ENCODE results near the gene THSD7A. TPM values are rescaled to one million over a fixed set of nuclear protein-coding genes. Genes with fewer than 3 reads are reported as not detected.

Gene THSD7A
- total RNA-seq, 1 experiment from 2014 or later: not detected

DNA sequence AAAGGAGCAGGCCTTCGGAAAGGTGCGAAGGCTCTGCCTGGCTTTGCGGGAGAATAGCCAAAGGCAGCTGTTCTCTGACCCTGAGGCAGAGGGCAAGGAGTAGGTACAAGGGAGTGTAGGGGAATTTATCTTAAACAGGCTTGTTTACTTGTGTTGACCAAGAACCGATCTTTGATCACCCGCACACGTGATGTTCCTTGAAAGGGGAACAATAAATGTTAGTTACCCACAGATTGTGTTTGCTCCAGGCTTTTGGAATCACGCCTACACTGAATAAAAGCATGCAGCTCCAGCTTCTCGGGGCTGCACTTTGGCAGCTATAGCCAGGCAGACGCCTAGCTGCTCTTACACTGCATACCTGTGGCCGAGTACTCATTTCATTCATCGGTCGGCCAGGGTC, 437.6 kb downstream of the THSD7A start:
- H3K4me1 ChIP-seq (ENCODE audit: low read length): no peaks in the 10 kb centered on the region
- H4K20me1 ChIP-seq (ENCODE audit: insufficient read depth, low read depth, low read length): no peaks in the 10 kb centered on the region
- no peak overlapping the region for H3K4me2 ChIP-seq (ENCODE audit: low read depth, low read length, poor library complexity, severe bottlenecking)
- H3K36me3 ChIP-seq (ENCODE audit: insufficient read depth, low read length): no peaks in the 10 kb centered on the region
- no peaks in the 10 kb centered on the region for H3K79me2 ChIP-seq (ENCODE audit: low read length)
- no peaks in the 10 kb centered on the region for H3K9me3 ChIP-seq (ENCODE audit: low read length)
- no peak overlapping the region for H2AFZ ChIP-seq (ENCODE audit: low read length)
- H3K9ac ChIP-seq (ENCODE audit: low read length): no peak overlapping the region
- no peak overlapping the region for H3K27ac ChIP-seq (ENCODE audit: low read length)
- H3K4me3 ChIP-seq (ENCODE audit: low read length): no peak overlapping the region
- DNase-seq: no peak
- no peaks in the 10 kb centered on the region for H3K9me2 ChIP-seq (replicated peaks; ENCODE audit: insufficient read depth, low read length)
- H3K27me3 ChIP-seq (ENCODE audit: low read length): no peaks in the 10 kb centered on the region

DNA sequence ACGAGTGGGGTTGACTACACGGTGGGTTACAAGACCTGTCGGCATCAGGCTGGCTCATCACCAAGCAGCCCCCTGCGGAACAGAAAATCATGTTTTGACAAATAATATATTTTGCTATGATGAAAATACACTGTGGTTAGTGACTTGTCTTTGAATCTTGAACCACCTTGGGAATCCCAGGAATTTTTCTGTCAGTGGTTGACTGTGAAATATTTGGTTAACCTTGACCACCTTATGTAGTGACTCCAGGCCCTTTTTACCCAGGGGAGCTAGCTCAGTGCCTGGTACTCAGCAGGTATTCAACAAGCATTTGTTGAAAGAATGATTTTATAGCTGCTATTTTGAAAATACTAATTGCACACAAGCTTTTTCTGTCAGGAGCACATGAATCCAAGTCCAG, 452.4 kb downstream of the THSD7A start:
- H3K79me2 ChIP-seq (ENCODE audit: low read length): no peaks in the 10 kb centered on the region

DNA sequence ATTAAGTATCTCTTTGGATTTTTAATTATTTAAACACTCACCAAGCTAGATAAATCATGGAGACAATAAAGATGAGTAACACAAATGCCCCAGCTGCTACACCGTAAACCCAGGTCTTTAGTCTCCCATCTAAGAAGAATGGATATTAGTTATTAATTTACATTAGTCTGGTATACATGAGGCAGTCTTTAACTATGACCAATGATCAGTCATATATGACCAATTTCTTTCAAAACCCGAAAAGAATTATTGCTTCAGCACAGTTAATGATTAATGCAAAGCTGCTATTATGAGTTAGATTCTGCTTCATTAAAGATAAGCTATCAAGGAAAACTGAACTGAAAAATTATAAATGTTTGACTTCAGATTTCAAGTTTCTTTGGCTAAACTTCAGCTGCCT, 455.5 kb downstream of the THSD7A start:
- H3K79me2 ChIP-seq (ENCODE audit: low read length): no peaks in the 10 kb centered on the region
- no peaks in the 10 kb centered on the region for H3K27me3 ChIP-seq (ENCODE audit: low read length)
- H3K4me1 ChIP-seq (ENCODE audit: low read length): peaks cover 4% of the 10 kb centered on the region; the same call in 1 of the 2 replicates
- H3K9me2 ChIP-seq (replicated peaks; ENCODE audit: insufficient read depth, low read length): no peaks in the 10 kb centered on the region
- H3K27ac ChIP-seq (ENCODE audit: low read length): no peak overlapping the region
- no peaks in the 10 kb centered on the region for H3K36me3 ChIP-seq (ENCODE audit: insufficient read depth, low read length)
- H2AFZ ChIP-seq (ENCODE audit: low read length): no peak overlapping the region
- DNase-seq: no peak
- H3K4me3 ChIP-seq (ENCODE audit: low read length): no peak overlapping the region
- no peak overlapping the region for H3K4me2 ChIP-seq (ENCODE audit: low read depth, low read length, poor library complexity, severe bottlenecking)
- H3K9ac ChIP-seq (ENCODE audit: low read length): no peak overlapping the region
- H3K9me3 ChIP-seq (ENCODE audit: low read length): no peaks in the 10 kb centered on the region
- H4K20me1 ChIP-seq (ENCODE audit: insufficient read depth, low read depth, low read length): no peaks in the 10 kb centered on the region

More for the DNA sequence above, 452.4 kb downstream of the THSD7A start:
- no peak overlapping the region for H3K4me2 ChIP-seq (ENCODE audit: low read depth, low read length, poor library complexity, severe bottlenecking)
- H3K9me3 ChIP-seq (ENCODE audit: low read length): no peaks in the 10 kb centered on the region
- H3K27me3 ChIP-seq (ENCODE audit: low read length): no peaks in the 10 kb centered on the region
- no peak for DNase-seq
- no peaks in the 10 kb centered on the region for H3K36me3 ChIP-seq (ENCODE audit: insufficient read depth, low read length)
- H3K27ac ChIP-seq (ENCODE audit: low read length): no peak overlapping the region
- no peaks in the 10 kb centered on the region for H3K4me1 ChIP-seq (ENCODE audit: low read length)
- no peak overlapping the region for H3K4me3 ChIP-seq (ENCODE audit: low read length)
- no peaks in the 10 kb centered on the region for H3K9me2 ChIP-seq (replicated peaks; ENCODE audit: insufficient read depth, low read length)
- peaks cover 3% of the 10 kb centered on the region; the same call in 1 of the 2 replicates for H4K20me1 ChIP-seq (ENCODE audit: insufficient read depth, low read depth, low read length)
- no peak overlapping the region for H3K9ac ChIP-seq (ENCODE audit: low read length)
- H2AFZ ChIP-seq (ENCODE audit: low read length): no peak overlapping the region

DNA sequence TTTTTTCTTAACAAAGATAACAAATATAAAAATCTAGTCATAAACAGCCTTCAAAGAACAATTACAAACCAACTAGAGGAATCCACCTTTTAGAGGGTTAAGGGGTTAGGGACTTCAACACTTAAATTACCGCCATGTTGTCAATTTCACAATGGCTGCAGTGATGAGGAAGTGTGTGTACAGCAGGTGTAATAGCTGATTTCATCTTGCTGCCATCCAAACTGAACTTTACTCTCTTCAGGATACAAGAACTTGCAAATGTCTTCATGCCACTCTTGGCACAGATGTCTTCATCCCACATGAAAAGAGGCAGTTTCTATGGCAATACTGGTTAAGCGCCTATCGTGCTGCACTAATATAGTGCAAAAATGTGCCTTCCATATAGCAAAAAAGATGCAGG, 457.4 kb downstream of the THSD7A start:
- Histone ChIP-seq H2AFZ (ENCODE audit: low read length) (no peak overlapping the region), H3K4me1 (ENCODE audit: low read length) (peaks cover 4% of the 10 kb centered on the region; the same call in 1 of the 2 replicates), H3K27me3 (ENCODE audit: low read length) (no peaks in the 10 kb centered on the region), H3K4me3 (ENCODE audit: low read length) (no peak overlapping the region), H3K9ac (ENCODE audit: low read length) (no peak overlapping the region), H3K9me3 (ENCODE audit: low read length) (no peaks in the 10 kb centered on the region), H3K79me2 (ENCODE audit: low read length) (no peaks in the 10 kb centered on the region), H4K20me1 (ENCODE audit: insufficient read depth, low read depth, low read length) (no peaks in the 10 kb centered on the region), H3K36me3 (ENCODE audit: insufficient read depth, low read length) (no peaks in the 10 kb centered on the region), H3K4me2 (ENCODE audit: low read depth, low read length, poor library complexity, severe bottlenecking) (no peak overlapping the region), H3K27ac (ENCODE audit: low read length) (no peak overlapping the region), H3K9me2 (replicated peaks; ENCODE audit: insufficient read depth, low read length) (no peaks in the 10 kb centered on the region)
- no peak for DNase-seq

DNA sequence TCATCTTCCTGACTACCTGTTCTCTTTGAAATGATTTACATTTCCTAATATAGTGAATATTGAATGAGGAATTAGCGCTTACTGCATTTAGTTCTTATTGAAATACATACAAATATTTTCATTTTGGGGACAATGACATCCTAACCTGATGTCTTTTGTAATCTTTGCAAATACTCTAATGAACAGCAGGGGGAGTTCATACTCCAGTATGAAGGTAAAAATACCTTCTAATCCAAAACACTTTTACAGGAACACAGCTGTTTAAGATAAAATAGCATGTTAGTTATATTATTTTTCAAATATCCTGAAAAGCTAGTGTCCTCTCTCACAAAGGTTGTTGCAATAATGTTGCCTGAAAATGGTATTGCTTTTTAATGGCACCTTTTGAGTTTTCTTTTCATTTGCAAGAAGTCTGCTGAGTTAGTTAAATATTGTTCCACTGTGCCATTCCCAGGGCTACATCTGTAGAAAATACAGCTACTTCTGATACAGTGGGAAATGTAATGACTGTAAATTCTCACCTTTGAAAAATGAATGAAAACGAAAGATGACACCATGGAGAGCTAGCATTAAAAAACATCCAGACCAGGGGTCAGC, 458.4 kb downstream of the THSD7A start:
- H3K9ac ChIP-seq (ENCODE audit: low read length): no peak overlapping the region
- no peaks in the 10 kb centered on the region for H3K79me2 ChIP-seq (ENCODE audit: low read length)
- H3K9me3 ChIP-seq (ENCODE audit: low read length): no peaks in the 10 kb centered on the region
- H3K27me3 ChIP-seq (ENCODE audit: low read length): no peaks in the 10 kb centered on the region
- H3K4me2 ChIP-seq (ENCODE audit: low read depth, low read length, poor library complexity, severe bottlenecking): no peak overlapping the region
- peaks cover 4% of the 10 kb centered on the region; the same call in 1 of the 2 replicates for H3K4me1 ChIP-seq (ENCODE audit: low read length)
- H3K27ac ChIP-seq (ENCODE audit: low read length): no peak overlapping the region
- no peak overlapping the region for H2AFZ ChIP-seq (ENCODE audit: low read length)
- H3K4me3 ChIP-seq (ENCODE audit: low read length): no peak overlapping the region
- H3K9me2 ChIP-seq (replicated peaks; ENCODE audit: insufficient read depth, low read length): no peaks in the 10 kb centered on the region
- H3K36me3 ChIP-seq (ENCODE audit: insufficient read depth, low read length): no peaks in the 10 kb centered on the region
- no peaks in the 10 kb centered on the region for H4K20me1 ChIP-seq (ENCODE audit: insufficient read depth, low read depth, low read length)
- DNase-seq: peak; percentile 69

DNA sequence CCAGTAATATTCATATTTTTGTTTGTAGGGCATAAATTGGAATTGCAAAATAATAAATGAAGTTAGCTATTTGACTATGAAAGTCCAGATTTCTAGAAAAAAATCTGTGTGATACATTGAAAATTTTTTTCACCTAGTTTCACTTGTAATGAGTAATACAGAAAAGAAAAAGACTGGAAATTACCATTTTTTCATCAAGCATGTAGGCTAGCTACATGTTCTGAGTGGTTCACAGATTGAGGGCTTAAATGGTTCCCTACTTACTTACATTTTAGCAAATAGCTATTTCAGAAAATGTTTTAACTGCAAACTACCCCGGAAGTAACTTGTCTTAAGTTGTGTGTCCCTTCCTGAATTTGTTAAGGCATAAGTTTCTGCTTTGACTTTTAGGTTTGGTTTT, 462.3 kb downstream of the THSD7A start:
- no peaks in the 10 kb centered on the region for H3K9me2 ChIP-seq (replicated peaks; ENCODE audit: insufficient read depth, low read length)
- no peaks in the 10 kb centered on the region for H3K79me2 ChIP-seq (ENCODE audit: low read length)
- no peaks in the 10 kb centered on the region for H3K9me3 ChIP-seq (ENCODE audit: low read length)
- no peak overlapping the region for H3K27ac ChIP-seq (ENCODE audit: low read length)
- H3K4me3 ChIP-seq (ENCODE audit: low read length): no peak overlapping the region
- H4K20me1 ChIP-seq (ENCODE audit: insufficient read depth, low read depth, low read length): no peaks in the 10 kb centered on the region
- H3K4me2 ChIP-seq (ENCODE audit: low read depth, low read length, poor library complexity, severe bottlenecking): no peak overlapping the region
- no peak overlapping the region for H3K9ac ChIP-seq (ENCODE audit: low read length)
- no peaks in the 10 kb centered on the region for H3K27me3 ChIP-seq (ENCODE audit: low read length)
- no peaks in the 10 kb centered on the region for H3K36me3 ChIP-seq (ENCODE audit: insufficient read depth, low read length)
- H2AFZ ChIP-seq (ENCODE audit: low read length): no peak overlapping the region
- no peak for DNase-seq
- H3K4me1 ChIP-seq (ENCODE audit: low read length): peaks cover 4% of the 10 kb centered on the region; the same call in 1 of the 2 replicates

DNA sequence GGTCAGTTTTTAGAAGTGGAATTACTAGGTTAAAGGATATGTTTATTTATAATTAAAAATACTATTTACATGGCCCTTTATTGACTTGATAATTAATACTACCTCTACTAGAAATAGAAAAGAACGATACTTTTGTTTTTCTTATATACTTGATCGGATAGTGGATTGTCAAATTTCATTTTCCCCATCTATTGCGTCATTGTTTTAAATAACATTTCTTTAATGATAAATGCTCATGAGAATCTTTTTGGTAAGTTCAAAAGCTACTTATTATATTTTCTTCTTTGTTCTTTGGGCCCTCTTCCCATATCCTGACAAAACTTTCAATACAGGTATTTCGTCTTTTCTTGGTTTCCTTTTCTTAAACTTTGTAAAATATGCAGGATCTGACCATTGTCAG, 465.9 kb downstream of the THSD7A start:
- Histone ChIP-seq H3K4me1 (ENCODE audit: low read length) (no peaks in the 10 kb centered on the region), H3K27ac (ENCODE audit: low read length) (no peak overlapping the region), H3K9ac (ENCODE audit: low read length) (no peak overlapping the region), H3K79me2 (ENCODE audit: low read length) (no peaks in the 10 kb centered on the region), H3K36me3 (ENCODE audit: insufficient read depth, low read length) (no peaks in the 10 kb centered on the region), H3K4me2 (ENCODE audit: low read depth, low read length, poor library complexity, severe bottlenecking) (no peak overlapping the region), H3K9me2 (replicated peaks; ENCODE audit: insufficient read depth, low read length) (no peaks in the 10 kb centered on the region), H2AFZ (ENCODE audit: low read length) (no peak overlapping the region), H4K20me1 (ENCODE audit: insufficient read depth, low read depth, low read length) (no peaks in the 10 kb centered on the region), H3K4me3 (ENCODE audit: low read length) (no peak overlapping the region), H3K9me3 (ENCODE audit: low read length) (no peaks in the 10 kb centered on the region), H3K27me3 (ENCODE audit: low read length) (no peaks in the 10 kb centered on the region)
- DNase-seq: no peak

DNA sequence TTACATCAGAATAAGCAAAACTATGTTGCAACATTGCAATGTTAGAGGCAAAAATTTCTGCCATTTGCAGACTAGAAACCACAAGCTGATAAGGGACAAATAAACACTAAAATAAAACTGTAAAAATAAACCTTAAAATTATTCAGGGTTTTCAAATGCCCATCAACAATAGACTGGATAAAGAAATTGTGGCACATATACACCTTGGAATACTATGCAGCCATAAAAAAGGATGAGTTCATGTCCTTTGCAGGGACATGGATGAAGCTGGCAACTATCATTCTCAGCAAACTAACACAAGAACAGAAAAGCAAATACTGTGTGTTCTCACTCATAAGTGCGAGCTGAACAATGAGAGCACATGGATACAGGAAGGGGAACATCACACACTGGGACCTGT, 473.4 kb downstream of the THSD7A start:
- Histone ChIP-seq H3K9me2 (replicated peaks; ENCODE audit: insufficient read depth, low read length) (no peaks in the 10 kb centered on the region), H3K36me3 (ENCODE audit: insufficient read depth, low read length) (no peaks in the 10 kb centered on the region), H3K9ac (ENCODE audit: low read length) (no peak overlapping the region), H3K4me3 (ENCODE audit: low read length) (no peak overlapping the region), H3K27ac (ENCODE audit: low read length) (no peak overlapping the region), H3K4me2 (ENCODE audit: low read depth, low read length, poor library complexity, severe bottlenecking) (no peak overlapping the region), H4K20me1 (ENCODE audit: insufficient read depth, low read depth, low read length) (no peaks in the 10 kb centered on the region), H3K4me1 (ENCODE audit: low read length) (no peaks in the 10 kb centered on the region), H3K79me2 (ENCODE audit: low read length) (no peaks in the 10 kb centered on the region), H2AFZ (ENCODE audit: low read length) (no peak overlapping the region), H3K9me3 (ENCODE audit: low read length) (no peaks in the 10 kb centered on the region), H3K27me3 (ENCODE audit: low read length) (no peaks in the 10 kb centered on the region)
- DNase-seq: no peak
